Esophagus muscularis mucosa (tissue), 4 donors: ENCODE measurements around the gene COLEC12. TPM values are rescaled to one million over a fixed set of nuclear protein-coding genes. Genes with fewer than 3 reads are reported as not detected.

Experiments
- DNase-seq: peaks from one replicate; pipeline ENCODE4 v3.0.0-alpha.2; 2017; ENCODE audit errors: extremely low spot score
- H3K27ac ChIP-seq, 4 donors: fragments of 200-600 bp; sonication (generic); replicated peaks in 1 of 4; 1 replicate in 3 of 4; 2 replicates in 1 of 4; pipeline ENCODE4 v1.5.1; 2016 to 2019; ENCODE audit warnings: mild to moderate bottlenecking in 1 of 4
- H3K27me3 ChIP-seq, 4 donors: fragments of 200-600 bp; sonication (generic); one replicate each; pipeline versions ENCODE4 v1.5.1 to v1.6.0; 2016 to 2019
- H3K36me3 ChIP-seq, 4 donors: fragments of 200-600 bp; sonication (generic); one replicate each; pipeline ENCODE4 v1.5.1; 2016 to 2019
- H3K4me1 ChIP-seq, 4 donors: fragments of 200-600 bp; sonication (generic); one replicate each; pipeline ENCODE4 v1.5.1; 2016 to 2019
- H3K4me3 ChIP-seq, 4 donors: fragments of 200-600 bp; sonication (generic); 1 replicate in 2 of 4; 2 replicates in 2 of 4; pipeline ENCODE4 v1.5.1; 2016 to 2019; ENCODE audit warnings: mild to moderate bottlenecking in 4 of 4, moderate library complexity in 1 of 4
- H3K9me3 ChIP-seq, 4 donors: fragments of 200-600 bp; sonication (generic); 1 replicate in 3 of 4; 2 replicates in 1 of 4; pipeline ENCODE4 v1.5.1; 2016 to 2019
- EP300 ChIP-seq: sonication (generic); formaldehyde crosslinking; IDR thresholded peaks from one replicate; pipeline ENCODE4 v1.6.1; 2017; ENCODE audit warnings: antibody characterized with exemption
- POLR2A ChIP-seq: fragments of 450-650 bp; IDR thresholded peaks from one replicate; pipeline ENCODE4 v1.6.1; 2017; ENCODE audit warnings: antibody characterized with exemption, moderate library complexity, mild to moderate bottlenecking, low read depth
- POLR2AphosphoS5 ChIP-seq, 2 donors: sonication (generic); formaldehyde crosslinking; IDR thresholded peaks; one replicate each; pipeline ENCODE4 v1.6.1; 2017; ENCODE audit warnings: antibody characterized with exemption in 2 of 2
- WGBS: methylation state at CpG from one replicate; pipeline ENCODE4 v1.1.5; 2018; 5-methylcytosine and 5-hydroxymethylcytosine counted together
- intact Hi-C: fragments of 100-400 bp; cut with DNase I; formaldehyde crosslinking; loops from one replicate; pipeline ENCODE4 v1.15.1; 2023
- total RNA-seq, 4 donors: library from RNA; depleted of rRNA; stranded (reverse); fragments of >200 nt; gene quantifications; one replicate each; pipeline versions ENCODE4 v1.1.0 to v1.2.1, GENCODE V29; 2016
- TF ChIP-seq, protein P1 (sequence below), 3 experiments: fragments of 200-600 bp in 2 of 3; fragments of 450-650 bp in 1 of 3; sonication (generic) in 2 of 3; IDR thresholded peaks; one replicate each; pipeline ENCODE4 v1.5.1; 2017 to 2019; ENCODE audit warnings: antibody characterized with exemption in 3 of 3, mild to moderate bottlenecking in 2 of 3, moderate library complexity in 1 of 3

COLEC12 gene
- total RNA-seq, 4 donors from 2014 or later = 17.9 to 36.4 (median 23.5) TPM

DNA sequence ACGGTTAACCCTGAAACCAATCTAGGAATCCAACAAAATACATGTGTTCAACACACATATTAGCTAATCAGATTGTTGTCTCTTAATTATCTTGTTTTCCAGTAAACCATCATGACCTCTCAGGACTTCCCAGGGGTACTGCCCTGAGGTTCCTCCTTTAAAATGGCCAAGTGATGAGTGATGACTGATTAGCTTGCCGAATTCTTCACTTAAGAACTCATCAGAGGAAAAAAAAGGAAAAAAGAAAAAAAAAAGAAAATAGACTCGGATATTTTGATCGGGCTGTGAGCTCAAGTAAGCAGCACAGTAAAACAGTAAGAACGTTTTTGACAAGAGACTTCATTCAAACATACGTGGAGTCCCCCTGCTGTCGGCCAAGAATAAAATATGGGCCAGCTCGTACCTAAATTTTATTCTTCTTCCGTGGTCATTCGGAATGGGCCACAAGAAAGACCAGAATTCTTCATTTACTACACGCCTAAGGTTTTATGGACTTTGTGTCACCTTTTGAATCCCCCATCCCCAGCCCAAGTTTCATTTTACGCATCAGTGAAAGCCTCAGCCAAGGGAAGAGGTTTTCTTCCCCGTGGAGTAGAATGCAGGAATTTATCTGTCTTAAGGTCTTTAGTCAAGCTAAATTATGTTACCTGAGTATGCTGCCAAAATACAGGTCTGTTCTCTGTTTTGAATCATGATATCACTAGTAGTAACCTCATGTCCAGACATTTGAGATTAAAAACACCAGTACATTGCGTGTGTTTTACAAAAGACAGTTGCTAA, 40.5 kb downstream of the COLEC12 start:
- Histone ChIP-seq H3K27ac (no peak overlapping the region), H3K9me3 (no peaks in the 10 kb centered on the region), H3K36me3 (no peaks in the 10 kb centered on the region), H3K4me1 (peaks cover 21 to 48% (median 44%) of the 10 kb centered on the region in 4 donors), H3K4me3 (no peak overlapping the region), H3K27me3 (no peaks in the 10 kb centered on the region)
- intact Hi-C loops = no loop called here
- DNase-seq = no peak
- TF ChIP-seq POLR2A (no peak), EP300 (no peak), POLR2AphosphoS5 (IDR thresholded peaks at IDR 0.05) (no peak)
- TF ChIP-seq, protein P1, sequence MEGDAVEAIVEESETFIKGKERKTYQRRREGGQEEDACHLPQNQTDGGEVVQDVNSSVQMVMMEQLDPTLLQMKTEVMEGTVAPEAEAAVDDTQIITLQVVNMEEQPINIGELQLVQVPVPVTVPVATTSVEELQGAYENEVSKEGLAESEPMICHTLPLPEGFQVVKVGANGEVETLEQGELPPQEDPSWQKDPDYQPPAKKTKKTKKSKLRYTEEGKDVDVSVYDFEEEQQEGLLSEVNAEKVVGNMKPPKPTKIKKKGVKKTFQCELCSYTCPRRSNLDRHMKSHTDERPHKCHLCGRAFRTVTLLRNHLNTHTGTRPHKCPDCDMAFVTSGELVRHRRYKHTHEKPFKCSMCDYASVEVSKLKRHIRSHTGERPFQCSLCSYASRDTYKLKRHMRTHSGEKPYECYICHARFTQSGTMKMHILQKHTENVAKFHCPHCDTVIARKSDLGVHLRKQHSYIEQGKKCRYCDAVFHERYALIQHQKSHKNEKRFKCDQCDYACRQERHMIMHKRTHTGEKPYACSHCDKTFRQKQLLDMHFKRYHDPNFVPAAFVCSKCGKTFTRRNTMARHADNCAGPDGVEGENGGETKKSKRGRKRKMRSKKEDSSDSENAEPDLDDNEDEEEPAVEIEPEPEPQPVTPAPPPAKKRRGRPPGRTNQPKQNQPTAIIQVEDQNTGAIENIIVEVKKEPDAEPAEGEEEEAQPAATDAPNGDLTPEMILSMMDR (IDR thresholded peaks at IDR 0.05) = no peak
- WGBS = 77% methylated on average over 14 of the region's 14 CpGs

DNA sequence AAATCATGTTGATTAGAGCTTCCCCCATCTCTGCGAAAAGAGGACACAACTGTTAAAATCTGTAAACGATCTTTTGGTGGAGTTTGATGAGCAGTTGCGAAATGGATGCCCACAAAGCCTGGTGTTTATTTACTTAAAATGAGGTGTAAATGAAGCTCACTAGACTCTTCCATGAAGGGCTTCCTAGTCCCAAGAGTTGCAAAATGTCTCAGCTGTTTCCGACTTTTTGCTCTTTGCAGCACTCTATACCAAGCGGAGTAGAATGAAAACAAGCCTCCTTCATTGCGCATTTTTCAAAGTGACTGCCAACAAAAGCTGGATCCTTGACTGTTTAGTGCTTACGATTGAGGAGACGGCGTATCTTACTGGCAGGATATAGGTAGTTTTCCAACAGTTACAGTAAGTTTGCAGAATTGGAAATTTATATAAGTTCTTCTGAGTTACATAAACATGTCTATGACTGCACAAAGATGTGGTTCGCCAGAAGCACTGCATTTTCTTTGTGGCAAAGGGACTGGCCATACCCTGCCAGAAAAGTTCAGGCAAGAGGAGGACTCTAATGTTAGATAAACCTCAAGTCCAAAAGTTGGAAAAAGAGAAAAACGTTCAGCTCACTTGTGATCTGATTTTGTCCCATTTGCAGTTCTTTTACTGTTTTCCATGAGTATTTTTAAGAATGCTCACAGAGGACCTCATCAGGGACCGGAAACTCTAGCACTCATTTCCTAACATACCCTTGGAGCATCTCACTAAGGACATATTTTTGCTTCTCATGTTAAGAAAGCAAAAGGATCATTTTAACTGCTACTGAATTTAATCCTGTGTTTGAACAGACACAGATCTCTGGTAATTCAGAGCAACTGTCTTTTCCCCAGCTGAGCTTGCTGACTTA, 42.7 kb downstream of the COLEC12 start:
- Histone ChIP-seq H3K27me3 (no peaks in the 10 kb centered on the region), H3K9me3 (no peaks in the 10 kb centered on the region), H3K27ac (peak overlapping the region; percentile 69 to 90 (median 81)), H3K4me3 (peak overlapping the region; percentile 36 to 44 (median 40)), H3K4me1 (peaks cover 21 to 48% (median 44%) of the 10 kb centered on the region in 4 donors), H3K36me3 (no peaks in the 10 kb centered on the region)
- WGBS = 38% methylated on average over 12 of the region's 12 CpGs
- no peak for DNase-seq
- TF ChIP-seq EP300 = no peak
- TF ChIP-seq, protein P1 (IDR thresholded peaks at IDR 0.05) = no peak
- TF ChIP-seq POLR2A = no peak
- no peak for TF ChIP-seq POLR2AphosphoS5 (IDR thresholded peaks at IDR 0.05)
- intact Hi-C loops = no loop called here

DNA sequence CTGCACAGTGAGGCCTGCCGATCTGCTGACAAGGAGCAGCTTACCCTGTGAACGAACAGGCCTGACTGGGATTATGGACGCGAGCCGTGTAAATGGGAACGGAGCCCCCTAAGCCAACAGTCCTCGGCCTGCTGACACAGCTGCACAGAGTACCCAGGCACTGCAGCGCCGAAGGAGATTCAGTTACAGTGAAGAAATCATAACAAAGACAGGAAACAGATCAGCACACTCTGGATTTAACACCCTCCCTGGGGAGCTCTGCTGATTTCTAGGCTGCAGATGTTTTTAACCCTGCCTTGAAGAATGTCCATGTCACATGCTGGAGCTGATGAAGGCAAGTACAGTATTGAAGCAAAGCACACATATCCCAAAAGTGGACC, 43.4 kb downstream of the COLEC12 start:
- Histone ChIP-seq H3K4me3 (peak overlapping the region; percentile 36 to 44 (median 40)), H3K36me3 (no peaks in the 10 kb centered on the region), H3K9me3 (peaks cover 0 to 3% (median 0%) of the 10 kb centered on the region in 4 donors), H3K27ac (peak overlapping the region; percentile 69 to 90 (median 81)), H3K4me1 (peaks cover 21 to 48% (median 44%) of the 10 kb centered on the region in 4 donors), H3K27me3 (no peaks in the 10 kb centered on the region)
- TF ChIP-seq POLR2AphosphoS5 (IDR thresholded peaks at IDR 0.05) (peak; percentile 11 to 34), POLR2A (no peak)
- DNase-seq = no peak
- WGBS = 0% methylated on average over 5 of the region's 9 CpGs
- intact Hi-C loops = no loop called here

DNA sequence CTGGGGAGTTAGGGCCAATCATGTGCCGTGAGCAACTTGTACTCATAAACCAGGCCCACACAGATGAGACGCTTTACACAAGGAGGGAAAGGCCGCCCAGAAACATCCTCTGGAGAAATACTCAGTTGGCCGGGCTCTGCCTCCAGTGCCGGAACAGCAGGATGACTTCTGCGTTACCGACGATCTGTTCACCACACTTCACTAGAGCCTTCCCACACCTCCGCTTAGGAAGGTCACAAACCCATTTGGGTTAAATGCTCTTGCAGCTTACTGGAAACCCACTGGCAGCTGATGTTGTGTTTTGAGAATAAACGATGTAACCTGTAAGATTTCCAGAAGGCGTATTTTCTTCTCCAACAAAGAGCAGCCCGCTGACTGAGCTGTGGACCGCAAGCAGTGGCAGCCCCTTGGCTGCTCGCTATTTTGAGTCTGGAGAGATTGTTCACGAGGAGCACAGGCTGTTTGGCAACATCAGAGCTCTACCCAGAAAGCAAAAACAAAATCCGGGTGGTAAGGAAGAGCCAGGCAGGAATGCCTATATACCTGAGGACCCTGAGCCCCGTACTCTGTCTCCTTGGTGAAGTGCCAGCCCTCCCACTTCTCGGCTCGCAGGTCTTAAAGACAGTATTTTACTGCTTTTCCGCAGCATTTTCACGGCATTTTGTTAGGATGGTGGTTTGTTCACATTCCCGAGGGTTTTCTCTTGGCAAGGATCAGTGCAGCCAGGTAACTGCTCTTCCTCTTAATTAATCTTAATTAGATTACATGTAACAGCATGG, 44.0 kb downstream of the COLEC12 start:
- Histone ChIP-seq H3K4me1 (peaks cover 21 to 48% (median 44%) of the 10 kb centered on the region in 4 donors), H3K36me3 (no peaks in the 10 kb centered on the region), H3K4me3 (peak overlapping the region; percentile 36 to 44 (median 40)), H3K27me3 (no peaks in the 10 kb centered on the region), H3K9me3 (peaks cover 0 to 8% (median 1%) of the 10 kb centered on the region in 4 donors), H3K27ac (peak overlapping the region; percentile 69 to 90 (median 81))
- DNase-seq = no peak
- 31% methylated on average over 22 of the region's 22 CpGs for WGBS
- TF ChIP-seq POLR2AphosphoS5 (IDR thresholded peaks at IDR 0.05) (peak; percentile 37 to 58), POLR2A (no peak), EP300 (peak; percentile 81)
- intact Hi-C loops = no loop called here

DNA sequence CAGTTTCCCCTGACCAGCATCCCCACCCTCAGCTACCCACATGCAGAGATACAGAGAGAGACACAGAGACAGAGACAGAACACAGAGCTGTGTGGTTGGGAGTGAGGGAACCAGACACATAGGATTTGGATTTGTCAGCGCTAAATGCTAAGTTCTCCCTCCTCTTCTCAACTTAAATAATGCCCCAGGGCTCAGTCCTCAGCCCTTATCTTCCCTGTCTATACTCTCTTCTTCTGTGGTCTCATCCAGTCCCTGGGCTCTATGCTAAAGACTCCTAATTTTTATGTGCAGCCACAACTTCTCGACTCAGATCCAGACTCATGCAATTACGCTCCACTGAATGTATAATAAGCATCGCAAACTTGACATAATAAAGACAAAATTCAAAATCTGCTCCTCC, 47.1 kb downstream of the COLEC12 start:
- no peak overlapping the region for H3K27ac ChIP-seq
- H3K4me1 ChIP-seq = peaks cover 18 to 45% (median 41%) of the 10 kb centered on the region in 4 donors
- peaks cover 0 to 18% (median 9%) of the 10 kb centered on the region in 4 donors for H3K9me3 ChIP-seq
- 97% methylated on average over 4 of the region's 4 CpGs for whole genome bisulfite sequencing
- TF ChIP-seq EP300 = no peak
- TF ChIP-seq, protein P1 (IDR thresholded peaks at IDR 0.05) = no peak
- no peak for TF ChIP-seq POLR2AphosphoS5 (IDR thresholded peaks at IDR 0.05)
- TF ChIP-seq POLR2A = no peak
- intact Hi-C loops = no loop called here
- peaks cover 0 to 4% (median 0%) of the 10 kb centered on the region in 4 donors for H3K36me3 ChIP-seq
- H3K27me3 ChIP-seq = no peaks in the 10 kb centered on the region
- H3K4me3 ChIP-seq = no peak overlapping the region
- no peak for DNase-seq
